C4-2B (cell line): ENCODE results near the gene RNF217.

Source experiments
- H3K27ac ChIP-seq: fragments of 450-650 bp; 2 replicates; pipeline ENCODE4 v1.5.1; 2017
- CTCF ChIP-seq: fragments of 450-650 bp; conservative IDR thresholded peaks from 2 replicates; pipeline ENCODE4 v1.5.1; 2017; ENCODE audit warnings: mild to moderate bottlenecking
- ZFX ChIP-seq: fragments of 450-650 bp; IDR thresholded peaks from 2 replicates; pipeline ENCODE4 v1.6.1; 2017

Gene RNF217

GRCh38 chr6:125009578-125009977 is 47.3 kb downstream of the RNF217 start:
- H3K27ac ChIP-seq: no peak overlapping the region
- TF ChIP-seq ZFX (no peak), CTCF (no peak)

- no peak overlapping the region for H3K27ac ChIP-seq
- no peak for TF ChIP-seq CTCF
- TF ChIP-seq ZFX: no peak
Measured at GRCh38 chr6:125013938-125014660, 51.9 kb downstream of the RNF217 start.

DNA sequence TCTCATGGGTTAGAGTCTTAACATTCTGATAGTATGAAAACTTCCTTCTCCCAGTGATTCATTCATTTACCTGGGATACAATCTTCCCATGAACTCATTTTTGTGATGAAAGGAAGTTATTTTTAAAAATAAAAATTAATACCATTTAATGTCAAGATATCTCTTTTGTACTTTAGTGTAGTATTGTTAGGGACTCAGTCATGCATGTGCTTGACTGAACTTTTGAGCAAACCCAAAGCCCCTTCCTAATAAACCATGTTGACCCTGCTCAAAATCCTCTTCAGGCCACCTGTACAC is 52.4 kb downstream of the RNF217 start:
- no peak overlapping the region for H3K27ac ChIP-seq

GRCh38 chr6:125015152-125015551 is 52.9 kb downstream of the RNF217 start:
- TF ChIP-seq CTCF: no peak
- no peak for TF ChIP-seq ZFX
- H3K27ac ChIP-seq: no peak overlapping the region

More for the DNA sequence above, 52.4 kb downstream of the RNF217 start:
- no peak for TF ChIP-seq CTCF

DNA sequence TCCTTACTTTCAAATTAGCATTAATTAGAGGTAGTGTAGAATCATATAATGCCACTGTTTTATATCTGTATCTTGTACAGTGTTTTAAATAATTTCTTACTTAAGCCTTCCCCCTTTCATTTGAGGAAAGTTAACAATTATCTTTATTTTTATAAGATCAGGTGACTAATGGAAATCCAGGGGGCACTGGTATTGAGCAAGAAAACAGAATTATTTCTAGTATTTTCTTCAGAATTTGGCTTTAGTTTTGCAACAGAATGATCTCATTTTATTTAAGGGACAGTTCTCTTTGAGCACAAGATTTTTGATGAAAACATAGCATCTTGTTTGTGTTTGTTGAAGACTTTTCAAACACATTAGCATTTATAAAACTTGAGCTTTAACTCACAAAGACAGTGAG is 55.9 kb downstream of the RNF217 start:
- TF ChIP-seq ZFX (no peak), CTCF (no peak)
- H3K27ac ChIP-seq: no peak overlapping the region

- H3K27ac ChIP-seq: no peak overlapping the region
- TF ChIP-seq ZFX (no peak), CTCF (no peak)
Measured at GRCh38 chr6:125019281-125019680, 57.0 kb downstream of the RNF217 start.

DNA sequence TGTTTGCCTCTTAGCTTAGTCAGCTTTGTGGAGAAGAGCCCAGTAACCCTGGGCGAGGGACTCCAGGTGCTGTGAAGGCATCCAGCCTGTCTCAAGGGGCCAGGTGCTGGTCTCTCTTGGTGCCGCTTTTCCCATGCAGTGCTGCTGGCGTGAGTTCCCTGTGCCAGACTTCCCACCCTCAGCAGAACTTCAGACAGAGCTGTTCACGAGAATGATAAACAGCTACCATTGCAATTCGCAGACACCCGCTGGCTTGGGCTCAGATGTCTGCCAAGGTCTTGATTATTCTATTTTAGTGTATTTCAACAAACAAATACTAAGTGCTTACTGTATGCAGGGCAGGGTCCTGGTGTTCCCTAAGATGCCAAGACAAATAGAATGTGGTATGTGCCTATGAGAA is 57.7 kb downstream of the RNF217 start:
- TF ChIP-seq ZFX (no peak), CTCF (no peak)
- no peak overlapping the region for H3K27ac ChIP-seq
